Lower leg skin (tissue), 4 donors: Measurements from ENCODE around the gene BIRC3. TPM values are rescaled to one million over a fixed set of nuclear protein-coding genes. Genes with fewer than 3 reads are reported as not detected.
A peak's percentile ranks its signal among the peaks of the same experiment; 100 is the strongest.

Experiments
- DNase-seq, 2 donors: peaks; one replicate each; pipeline ENCODE4 v3.0.0-alpha.2; 2019; ENCODE audit warnings: low spot score in 2 of 2
- H3K4me3 ChIP-seq: fragments of 200-600 bp; sonication (generic); 2 replicates; pipeline ENCODE4 v1.5.1; 2017; ENCODE audit warnings: mild to moderate bottlenecking, low read depth; ENCODE audit not compliant: poor library complexity, severe bottlenecking
- CTCF ChIP-seq, 3 donors: fragments of 450-650 bp; IDR thresholded peaks; one replicate each; pipeline ENCODE4 v1.5.1; 2016; ENCODE audit warnings: antibody characterized with exemption in 3 of 3, mild to moderate bottlenecking in 3 of 3, moderate library complexity in 2 of 3
- POLR2A ChIP-seq, 2 donors: fragments of 450-650 bp; IDR thresholded peaks; one replicate each; pipeline ENCODE4 v1.6.1; 2016 to 2017; ENCODE audit warnings: antibody characterized with exemption in 2 of 2, mild to moderate bottlenecking in 1 of 2, moderate library complexity in 1 of 2
- WGBS, 2 donors: methylation state at CpG; one replicate each; pipeline ENCODE4 v1.1.5; 2018; 5-methylcytosine and 5-hydroxymethylcytosine counted together
- intact Hi-C: fragments of 100-400 bp; cut with DNase I; formaldehyde crosslinking; loops from one replicate; pipeline ENCODE4 v1.15.0; 2023; ENCODE audit warnings: low total_unique reads
- total RNA-seq, 4 donors: library from RNA; depleted of rRNA; stranded (reverse); fragments of >200 nt; gene quantifications; one replicate each; pipeline ENCODE4 v1.1.0, GENCODE V29; 2016

BIRC3 gene
- total RNA-seq, 4 donors from 2014 or later: 10.1 to 17.6 (median 10.8) TPM

GRCh38 chr11:102314784-102315183, 2.5 kb upstream of the BIRC3 start:
- H3K4me3 ChIP-seq: no peak overlapping the region
- DNase-seq: no peak
- TF ChIP-seq CTCF (IDR thresholded peaks at IDR 0.05) (no peak), POLR2A (IDR thresholded peaks at IDR 0.05) (no peak)
- intact Hi-C loops: no loop called here
- WGBS, 2 donors: 49 to 53% methylated on average over 2 of the region's 2 CpGs

- 42 to 53% methylated on average over 4 of the region's 4 CpGs for WGBS, 2 donors
- intact Hi-C loops: no loop called here
- DNase-seq: no peak
- no peak for TF ChIP-seq POLR2A (IDR thresholded peaks at IDR 0.05)
- H3K4me3 ChIP-seq: no peak overlapping the region
Measured at GRCh38 chr11:102316346-102316904, 859 bp upstream of the BIRC3 start.

GRCh38 chr11:102317768-102318103, 452 bp downstream of the BIRC3 start:
- 23 to 31% methylated on average over 7 of the region's 7 CpGs for WGBS, 2 donors
- H3K4me3 ChIP-seq: peak overlapping the region; percentile 34
- no peak for DNase-seq
- TF ChIP-seq CTCF (IDR thresholded peaks at IDR 0.05): no peak
- no peak for TF ChIP-seq POLR2A (IDR thresholded peaks at IDR 0.05)
- intact Hi-C loops: no loop called here

GRCh38 chr11:102318469-102318868, 1.2 kb downstream of the BIRC3 start:
- intact Hi-C loops: no loop called here
- no peak overlapping the region for H3K4me3 ChIP-seq
- WGBS, 2 donors: 67 to 79% methylated on average over 1 of the region's 1 CpG
- no peak for DNase-seq
- TF ChIP-seq POLR2A (IDR thresholded peaks at IDR 0.05): no peak
- no peak for TF ChIP-seq CTCF (IDR thresholded peaks at IDR 0.05)

- H3K4me3 ChIP-seq: no peak overlapping the region
- TF ChIP-seq CTCF (IDR thresholded peaks at IDR 0.05) (no peak), POLR2A (IDR thresholded peaks at IDR 0.05) (no peak)
- no peak for DNase-seq
- intact Hi-C loops: no loop called here
- WGBS, 2 donors: 78 to 93% methylated on average over 2 of the region's 2 CpGs
Measured at GRCh38 chr11:102319544-102319943, 2.3 kb downstream of the BIRC3 start.

- DNase-seq: no peak
- no peak overlapping the region for H3K4me3 ChIP-seq
- TF ChIP-seq POLR2A (IDR thresholded peaks at IDR 0.05): no peak
- no peak for TF ChIP-seq CTCF (IDR thresholded peaks at IDR 0.05)
- intact Hi-C loops: no loop called here
Measured at GRCh38 chr11:102320188-102320587, 2.9 kb downstream of the BIRC3 start.
